Hematopoietic multipotent progenitor cell treated with erythropoietin and hydrocortisone succinate and interleukin-3 and kit ligand, for 8 days (in vitro differentiated cells): ENCODE data around the gene PTPRCAP.

ENCODE experiments used
- DNase-seq: peaks from one replicate; pipeline ENCODE4 v3.0.0-alpha.2; 2015

PTPRCAP gene

DNA sequence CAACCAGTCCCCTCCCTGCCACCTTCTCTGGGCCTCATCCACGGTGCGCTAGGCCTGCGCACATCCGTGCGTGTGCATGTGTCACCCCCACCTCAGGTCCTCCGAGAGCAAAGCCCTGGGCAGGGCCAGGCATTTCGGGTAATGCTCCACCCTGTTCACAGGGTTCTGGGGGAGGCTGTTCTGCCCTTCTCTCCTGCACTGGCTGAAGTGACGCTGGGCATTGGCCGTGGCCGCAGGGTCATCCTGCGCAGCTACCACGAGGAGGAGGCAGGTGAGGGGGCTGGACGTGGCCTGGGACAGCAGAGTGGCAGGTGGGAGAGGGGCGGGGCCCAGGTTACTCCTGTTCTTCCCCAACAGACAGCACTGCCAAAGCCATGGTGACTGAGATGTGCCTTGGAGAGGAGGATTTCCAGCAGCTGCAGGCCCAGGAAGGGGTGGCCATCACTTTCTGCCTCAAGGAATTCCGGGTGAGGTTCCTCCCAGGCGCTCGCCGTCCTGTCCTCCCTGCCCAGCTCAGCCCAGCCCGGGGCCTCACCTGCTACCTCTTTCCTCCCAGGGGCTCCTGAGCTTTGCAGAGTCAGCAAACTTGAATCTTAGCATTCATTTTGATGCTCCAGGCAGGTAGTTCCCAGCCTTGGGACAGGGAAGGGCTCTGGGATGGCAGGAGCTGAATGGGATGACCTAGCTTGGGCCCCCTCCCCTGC lies 41.8 kb downstream of the PTPRCAP start:
- DNase-seq: no peak

DNA sequence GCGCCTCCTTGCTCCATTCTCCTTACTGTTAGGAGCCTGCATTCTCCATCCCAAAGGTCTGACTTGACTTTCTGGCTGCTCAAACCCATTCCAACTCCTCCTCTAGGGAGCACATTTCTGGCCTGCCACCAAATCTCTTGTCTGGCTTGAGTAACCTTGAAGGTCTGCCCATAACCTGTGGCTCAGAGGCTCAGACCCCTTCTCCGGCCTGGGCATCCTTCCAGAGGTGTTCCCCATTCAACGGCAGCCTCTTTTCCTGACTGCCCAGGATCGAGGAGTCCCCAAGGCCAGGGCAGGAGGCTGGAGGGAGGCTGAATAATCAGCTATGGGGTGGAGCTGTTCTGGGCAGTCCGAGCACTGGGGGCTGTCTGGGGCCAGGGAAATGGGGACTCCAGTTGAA lies 43.5 kb downstream of the PTPRCAP start:
- DNase-seq: no peak

GRCh38 chr11:67393437-67393836 lies 44.0 kb downstream of the PTPRCAP start:
- DNase-seq: no peak

- no peak for DNase-seq
Observed at GRCh38 chr11:67392183-67392715, 45.2 kb downstream of the PTPRCAP start.

DNA sequence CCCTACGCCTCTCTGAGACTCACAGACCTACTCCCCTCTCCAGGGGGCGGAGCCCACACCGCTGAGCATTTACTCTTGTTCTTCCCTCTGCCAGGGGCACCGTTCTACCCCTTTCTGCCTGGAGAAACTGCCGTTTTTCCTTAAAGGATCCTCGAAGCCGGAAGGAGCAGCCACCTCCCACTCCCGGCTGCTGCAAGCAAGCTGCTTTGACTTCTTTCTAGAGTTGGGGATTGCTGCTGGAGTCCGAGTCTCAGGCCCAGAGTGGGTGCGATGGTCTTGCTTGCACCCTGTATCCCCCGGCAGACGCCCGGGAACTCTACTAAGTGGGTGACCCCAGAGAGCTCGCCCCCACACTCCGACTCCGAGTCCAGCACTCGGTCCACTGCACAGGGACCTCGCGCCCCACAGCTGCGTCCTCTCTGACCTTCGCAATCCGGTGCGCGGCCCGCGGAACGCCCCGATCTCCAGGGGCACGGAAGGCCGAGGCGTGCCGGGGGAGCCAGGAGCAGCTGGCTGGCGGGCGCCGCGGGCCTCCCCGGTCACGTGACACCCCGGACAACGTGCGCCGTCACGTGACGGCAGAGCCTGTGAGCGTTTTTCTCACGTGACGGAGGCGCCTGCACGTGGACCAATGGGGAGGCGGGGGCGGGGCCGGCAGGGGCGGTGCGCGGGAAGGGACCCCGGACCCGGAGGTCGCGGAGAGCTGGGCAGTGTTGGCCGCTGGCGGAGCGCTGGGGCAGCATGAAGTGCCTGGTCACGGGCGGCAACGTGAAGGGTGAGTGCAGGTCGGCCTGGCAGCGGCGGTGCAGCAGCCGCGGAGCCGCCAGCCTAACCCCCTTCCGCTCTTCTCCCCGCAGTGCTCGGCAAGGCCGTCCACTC lies 45.9 kb downstream of the PTPRCAP start, which contains the start of gene RAD9A:
RAD9A (plus strand) TSS at position 683 of the 879 bp plus-strand sequence; CDS start at position 742, 59 bp downstream.
- DNase-seq: peak; percentile 95

GRCh38 chr11:67390947-67391303 lies 46.6 kb downstream of the PTPRCAP start:
- no peak for DNase-seq

GRCh38 chr11:67389477-67389876 lies 48.0 kb downstream of the PTPRCAP start:
- peak; percentile 57 for DNase-seq

DNA sequence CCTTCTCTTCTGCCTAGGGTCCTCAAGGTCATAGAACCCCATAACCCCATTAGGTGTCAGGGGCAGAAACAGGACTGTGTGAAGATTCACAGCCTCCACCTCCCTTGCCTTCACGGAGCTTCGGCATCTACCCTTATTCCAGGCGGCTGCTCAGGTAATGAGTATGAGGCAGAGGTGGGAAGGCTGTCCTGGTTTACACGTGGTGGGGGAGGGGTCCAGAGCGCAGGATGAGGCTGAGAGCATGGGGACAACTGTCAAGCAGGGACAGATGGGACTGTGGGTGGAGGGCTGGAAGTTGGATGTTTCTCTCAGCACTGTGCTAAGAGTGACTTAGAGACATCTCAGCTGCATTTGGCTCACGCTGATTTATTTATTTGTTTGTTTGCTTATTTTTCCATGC lies 50.0 kb downstream of the PTPRCAP start:
- DNase-seq: no peak

DNA sequence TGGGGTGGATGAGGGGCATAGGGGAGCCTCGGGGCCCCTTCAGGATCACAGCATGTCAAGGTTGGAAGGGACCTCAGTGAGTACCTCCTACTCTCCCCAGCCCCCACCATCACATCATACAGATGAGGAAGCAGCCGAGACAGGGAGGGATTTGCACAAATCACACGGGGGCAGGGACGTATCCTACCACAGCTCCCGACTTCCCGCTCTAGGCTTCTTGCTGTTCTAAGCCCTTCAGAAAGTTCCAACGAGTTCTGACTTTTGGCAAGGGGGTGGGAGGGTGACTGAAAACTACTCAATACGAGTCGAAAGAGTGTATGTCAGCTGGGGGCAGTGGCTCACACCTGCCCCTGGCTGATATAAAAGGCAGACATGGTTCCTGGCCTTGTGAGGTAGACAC lies 50.4 kb downstream of the PTPRCAP start:
- DNase-seq: no peak
